GM13977 (cell line): Measurements from ENCODE around the gene DMRTB1.
A peak's percentile ranks its signal among the peaks of the same experiment; 100 is the strongest.

Experiments
- DNase-seq: peaks from one replicate; pipeline ENCODE4 v3.0.0; 2012; ENCODE audit warnings: low spot score
- CTCF ChIP-seq: IDR thresholded peaks from 2 replicates; pipeline ENCODE4 v1.5.1; 2012; ENCODE audit warnings: mild to moderate bottlenecking, control low read depth; ENCODE audit not compliant: insufficient read depth; ENCODE audit errors: extremely low read depth, missing control alignments
- in situ Hi-C: fragments of 300-500 bp; cut with MboI; formaldehyde crosslinking; loops from one replicate; pipeline ENCODE4 v1.12.0; 2022; ENCODE audit warnings: low sequenced_read_pairs, low pct_unique_long_range_greater_than_20kb, mixed read lengths, inconsistent platforms; ENCODE audit not compliant: unreplicated experiment

Gene DMRTB1

GRCh38 chr1:53459321-53460175, at the start of gene DMRTB1:
TSS of gene DMRTB1 (plus strand) at chr1:53459399. CDS start at chr1:53459454, 55 bp downstream.
- in situ Hi-C loops: no loop called here
- DNase-seq: no peak
- TF ChIP-seq CTCF: no peak

- TF ChIP-seq CTCF: no peak
- no peak for DNase-seq
- in situ Hi-C loops: no loop called here
Observed at GRCh38 chr1:53409695-53410094, 49.5 kb upstream of the DMRTB1 start.

- in situ Hi-C loops: no loop called here
- TF ChIP-seq CTCF: no peak
- peak; percentile 52 for DNase-seq
Observed at GRCh38 chr1:53410100-53410541, 49.1 kb upstream of the DMRTB1 start.

GRCh38 chr1:53410701-53411100, 48.5 kb upstream of the DMRTB1 start:
- in situ Hi-C loops: no loop called here
- TF ChIP-seq CTCF: no peak
- DNase-seq: no peak

GRCh38 chr1:53411541-53412152, 47.6 kb upstream of the DMRTB1 start:
- in situ Hi-C loops: no loop called here
- TF ChIP-seq CTCF: no peak
- no peak for DNase-seq

- no peak for DNase-seq
- in situ Hi-C loops: no loop called here
- TF ChIP-seq CTCF: no peak
Observed at GRCh38 chr1:53412285-53413174, 46.7 kb upstream of the DMRTB1 start.
